ENCODE data around the gene TBC1D10B. TPM values are rescaled to one million over a fixed set of nuclear protein-coding genes. Genes with fewer than 3 reads are reported as not detected.

The TBC1D10B gene
- total and polyA plus RNA-seq, 9 of the 15 experiments (the other 6 are each of a cell fraction or from before 2014, with no cell fraction given) = 2.2 to 55.4 (median 17.5) TPM

DNA sequence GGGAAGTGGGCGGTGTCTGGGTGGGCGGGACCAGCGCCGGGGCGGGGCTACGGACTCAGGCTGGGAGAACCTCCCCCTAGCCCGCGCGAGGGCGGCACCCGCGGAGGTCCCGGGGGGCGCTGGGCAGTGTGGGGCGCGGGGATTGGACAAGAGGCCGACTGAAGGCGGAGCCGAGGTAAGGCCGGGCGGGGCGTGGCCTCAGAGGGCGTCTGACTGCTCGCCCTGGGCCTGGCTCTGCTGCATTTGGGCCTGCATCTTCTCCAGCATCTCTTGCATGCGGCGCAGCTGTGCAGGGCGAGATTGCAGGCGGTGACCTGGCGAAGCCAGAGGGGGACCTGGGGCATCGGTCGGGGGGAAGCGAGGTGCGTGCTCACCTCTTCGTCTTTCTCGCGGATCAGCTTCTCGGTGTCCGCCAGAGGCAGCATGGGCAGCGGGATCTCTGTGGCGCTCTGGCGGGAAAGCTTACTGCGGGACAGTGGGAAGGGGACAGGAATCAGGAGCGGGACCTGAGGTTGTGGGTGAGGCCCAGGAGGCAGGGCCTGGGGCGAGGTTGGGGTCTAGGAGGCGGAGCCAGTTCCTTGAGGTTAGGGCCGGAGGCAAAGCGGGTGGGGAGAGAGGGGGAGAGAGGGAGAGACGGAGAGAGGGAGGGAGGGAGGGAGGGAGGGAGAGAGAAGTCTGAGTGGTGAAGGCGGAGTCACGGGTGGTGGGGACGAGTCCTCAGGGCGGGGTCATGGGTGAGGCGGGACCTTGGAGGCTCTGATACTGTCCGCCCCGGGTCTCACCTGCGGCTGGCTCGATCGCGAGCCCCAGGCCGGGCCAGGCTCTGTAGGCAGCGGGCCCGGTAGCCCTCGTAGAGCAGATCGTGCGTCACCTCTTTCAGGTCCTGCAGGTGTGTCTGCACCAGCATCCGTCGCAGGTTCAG, 8.2 kb upstream of the TBC1D10B start (continued):
- TF ChIP-seq TAF1 (IDR thresholded peaks at IDR 0.05; ENCODE audit: control insufficient read depth, extremely low read depth, insufficient read depth, low read length, severe bottlenecking) (peak; percentile 55), SMAD4 (CRISPR knock-in tag; conservative IDR thresholded peaks at IDR 0.05) (0 out of 2 replicates have a peak, but pooled peaks have one; percentile 1), PYGO2 (tag; IDR thresholded peaks at IDR 0.05) (no peak), NFIX (CRISPR knock-in tag; IDR thresholded peaks at IDR 0.05; ENCODE audit: low read depth) (no peak), RBBP5 (IDR thresholded peaks at IDR 0.05; ENCODE audit: borderline replicate concordance, insufficient read depth, low read length, poor library complexity, severe bottlenecking) (peak; percentile 73), ZBTB17 (CRISPR knock-in tag; IDR thresholded peaks at IDR 0.05) (peak; percentile 59; the same call in 1 of the 2 replicates), PHF21A (IDR thresholded peaks at IDR 0.05; ENCODE audit: borderline replicate concordance, low read depth) (no peak; the same call in 1 of the 2 replicates), ZNF224 (CRISPR knock-in tag; IDR thresholded peaks at IDR 0.05) (no peak), ZNF507 (tag; conservative IDR thresholded peaks at IDR 0.05) (no peak), ZNF3 (CRISPR knock-in tag; IDR thresholded peaks at IDR 0.05) (no peak), RBM15 (IDR thresholded peaks at IDR 0.05; ENCODE audit: insufficient read depth, low read length) (no peak), RFX7 (CRISPR knock-in tag; IDR thresholded peaks at IDR 0.05) (no peak), MTF1 (CRISPR knock-in tag; IDR thresholded peaks at IDR 0.05; ENCODE audit: borderline replicate concordance) (no peak), EWSR1 (IDR thresholded peaks at IDR 0.05; ENCODE audit: borderline replicate concordance, low read depth, partially characterized antibody) (no peak), ZC3H4 (CRISPR knock-in tag; IDR thresholded peaks at IDR 0.05; ENCODE audit: borderline replicate concordance) (no peak; the same call in 1 of the 2 replicates)
- TF ChIP-seq, protein P1, sequence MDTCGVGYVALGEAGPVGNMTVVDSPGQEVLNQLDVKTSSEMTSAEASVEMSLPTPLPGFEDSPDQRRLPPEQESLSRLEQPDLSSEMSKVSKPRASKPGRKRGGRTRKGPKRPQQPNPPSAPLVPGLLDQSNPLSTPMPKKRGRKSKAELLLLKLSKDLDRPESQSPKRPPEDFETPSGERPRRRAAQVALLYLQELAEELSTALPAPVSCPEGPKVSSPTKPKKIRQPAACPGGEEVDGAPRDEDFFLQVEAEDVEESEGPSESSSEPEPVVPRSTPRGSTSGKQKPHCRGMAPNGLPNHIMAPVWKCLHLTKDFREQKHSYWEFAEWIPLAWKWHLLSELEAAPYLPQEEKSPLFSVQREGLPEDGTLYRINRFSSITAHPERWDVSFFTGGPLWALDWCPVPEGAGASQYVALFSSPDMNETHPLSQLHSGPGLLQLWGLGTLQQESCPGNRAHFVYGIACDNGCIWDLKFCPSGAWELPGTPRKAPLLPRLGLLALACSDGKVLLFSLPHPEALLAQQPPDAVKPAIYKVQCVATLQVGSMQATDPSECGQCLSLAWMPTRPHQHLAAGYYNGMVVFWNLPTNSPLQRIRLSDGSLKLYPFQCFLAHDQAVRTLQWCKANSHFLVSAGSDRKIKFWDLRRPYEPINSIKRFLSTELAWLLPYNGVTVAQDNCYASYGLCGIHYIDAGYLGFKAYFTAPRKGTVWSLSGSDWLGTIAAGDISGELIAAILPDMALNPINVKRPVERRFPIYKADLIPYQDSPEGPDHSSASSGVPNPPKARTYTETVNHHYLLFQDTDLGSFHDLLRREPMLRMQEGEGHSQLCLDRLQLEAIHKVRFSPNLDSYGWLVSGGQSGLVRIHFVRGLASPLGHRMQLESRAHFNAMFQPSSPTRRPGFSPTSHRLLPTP (IDR thresholded peaks at IDR 0.05; ENCODE audit: borderline replicate concordance, extremely low read depth, insufficient read length) = no peak

Measured in K562 (cell line).